ENCODE data around the gene PTPRT.

The PTPRT gene

DNA sequence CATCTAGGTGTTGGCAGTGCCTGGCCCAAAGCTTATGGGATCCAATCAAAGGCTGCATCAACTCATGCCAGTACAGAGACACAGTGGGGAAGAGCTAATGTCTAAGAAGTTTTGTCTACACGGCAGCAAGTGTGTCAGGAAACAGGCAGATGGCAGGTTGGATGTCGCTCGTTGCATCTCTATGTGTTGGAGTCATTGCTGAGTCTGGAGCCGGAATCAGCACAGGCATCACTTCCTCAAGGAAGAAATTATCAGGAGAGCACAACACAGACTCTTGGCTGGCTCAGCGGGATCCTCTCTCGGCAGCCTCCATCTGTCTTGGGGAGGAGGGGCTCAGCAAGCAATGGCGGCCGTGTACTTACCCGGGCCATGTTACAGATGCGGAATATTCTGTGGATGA is 1104.3 kb downstream of the PTPRT start:
- no peak for DNase-seq

GRCh38 chr20:42083280-42083679 is 1106.4 kb downstream of the PTPRT start:
- no peak for DNase-seq

DNA sequence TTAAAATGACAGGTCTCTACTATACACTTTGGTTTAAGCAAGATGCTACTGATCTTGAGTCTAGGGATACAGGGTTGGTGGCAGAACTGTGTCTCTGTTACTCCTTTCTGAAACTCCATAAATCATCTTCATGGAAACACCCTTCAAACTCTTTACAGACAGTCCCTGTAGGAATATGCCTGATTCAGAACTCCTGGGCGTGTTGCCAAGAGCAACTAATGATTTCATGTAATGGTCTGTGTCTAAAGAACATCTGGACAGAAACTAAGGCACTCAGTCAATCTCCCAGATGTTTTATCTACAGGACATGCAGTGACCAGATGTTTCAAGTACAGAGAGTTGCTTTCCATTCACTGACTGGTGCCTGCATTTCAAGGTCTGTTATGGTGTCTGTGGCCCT is 1107.1 kb downstream of the PTPRT start:
- no peak for DNase-seq

- no peak for DNase-seq
These were observed 1108.8 kb downstream of the PTPRT start for GRCh38 chr20:42080956-42081355.

DNA sequence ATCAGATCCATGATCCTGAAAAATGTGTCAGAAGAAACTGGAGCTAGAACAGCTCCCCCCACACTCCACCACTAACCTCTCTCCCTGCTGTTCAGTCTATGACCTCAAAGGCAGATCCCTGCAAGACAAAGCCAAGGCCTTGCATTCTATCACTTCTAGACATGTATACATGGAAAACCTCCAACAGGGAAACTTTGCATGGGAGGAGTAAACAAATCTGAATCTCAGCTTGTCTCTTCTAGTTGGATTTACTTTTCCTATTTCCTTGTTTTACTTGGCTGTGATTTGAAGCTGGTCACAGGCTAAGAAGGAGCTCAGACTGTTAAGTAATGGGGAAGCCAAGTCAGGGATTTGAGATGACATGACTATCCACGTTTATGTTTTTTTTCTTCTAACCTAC is 1114.8 kb downstream of the PTPRT start:
- no peak for DNase-seq

DNA sequence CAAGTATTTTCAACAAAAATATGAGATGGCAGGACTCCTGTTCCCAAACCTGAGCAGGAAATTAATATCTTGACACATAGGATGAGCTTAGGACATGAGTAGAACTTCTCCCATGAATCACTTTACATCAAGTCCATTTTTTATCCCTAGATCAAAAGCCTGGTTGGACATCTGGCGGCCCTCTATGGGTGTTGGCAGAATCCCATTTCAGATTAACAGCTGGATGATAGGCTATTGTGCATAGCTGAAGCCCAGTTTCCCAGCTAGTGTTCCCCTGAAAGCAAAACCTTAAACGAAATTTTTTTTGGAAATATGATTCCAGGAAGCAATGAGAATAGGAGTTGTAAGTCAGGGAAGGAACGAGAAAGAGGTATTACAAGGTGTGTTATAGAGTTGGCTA is 1122.1 kb downstream of the PTPRT start:
- DNase-seq: no peak

DNA sequence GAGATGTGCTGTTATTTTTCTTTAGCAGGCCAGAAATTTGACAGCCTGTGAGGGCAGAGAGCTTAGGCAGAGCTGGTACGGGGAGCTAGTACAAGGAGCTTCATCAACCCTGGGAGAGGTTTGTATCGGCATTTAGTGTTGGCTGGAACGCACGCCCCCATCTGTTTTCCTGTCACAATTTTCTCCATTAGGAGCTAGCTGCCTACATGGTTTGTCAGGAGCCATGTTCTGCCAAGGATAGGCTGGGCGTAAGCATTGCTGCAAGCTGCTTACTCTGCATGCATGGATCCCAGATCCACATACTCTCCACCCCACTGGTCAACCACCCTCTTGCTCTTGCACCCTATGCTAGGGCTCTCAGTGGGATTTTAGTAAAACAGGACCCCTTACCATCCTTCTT is 1122.5 kb downstream of the PTPRT start:
- no peak for DNase-seq

DNA sequence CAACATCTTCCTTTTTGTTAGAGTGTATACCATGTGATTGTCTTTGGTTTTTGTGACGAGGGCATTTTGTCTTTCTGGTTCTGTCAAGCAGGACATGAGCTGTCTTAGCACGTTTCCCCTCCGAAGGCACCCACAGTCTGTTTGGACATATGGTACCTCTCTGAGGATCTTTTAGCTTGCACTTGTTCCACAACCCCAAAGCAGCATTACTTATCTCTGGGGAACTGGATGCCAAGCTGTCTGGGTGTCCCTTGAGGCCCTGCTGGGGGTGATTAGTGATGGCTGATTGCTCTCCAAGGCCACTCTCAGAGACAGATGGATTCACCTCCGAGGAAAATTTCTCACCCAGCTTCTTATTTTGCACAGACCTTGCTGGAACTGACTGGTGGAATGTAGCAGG is 1126.6 kb downstream of the PTPRT start:
- DNase-seq: no peak

GRCh38 chr20:42053350-42053749 is 1136.4 kb downstream of the PTPRT start:
- no peak for DNase-seq

- DNase-seq: no peak
These were observed 1137.8 kb downstream of the PTPRT start for GRCh38 chr20:42051921-42052320.

DNA sequence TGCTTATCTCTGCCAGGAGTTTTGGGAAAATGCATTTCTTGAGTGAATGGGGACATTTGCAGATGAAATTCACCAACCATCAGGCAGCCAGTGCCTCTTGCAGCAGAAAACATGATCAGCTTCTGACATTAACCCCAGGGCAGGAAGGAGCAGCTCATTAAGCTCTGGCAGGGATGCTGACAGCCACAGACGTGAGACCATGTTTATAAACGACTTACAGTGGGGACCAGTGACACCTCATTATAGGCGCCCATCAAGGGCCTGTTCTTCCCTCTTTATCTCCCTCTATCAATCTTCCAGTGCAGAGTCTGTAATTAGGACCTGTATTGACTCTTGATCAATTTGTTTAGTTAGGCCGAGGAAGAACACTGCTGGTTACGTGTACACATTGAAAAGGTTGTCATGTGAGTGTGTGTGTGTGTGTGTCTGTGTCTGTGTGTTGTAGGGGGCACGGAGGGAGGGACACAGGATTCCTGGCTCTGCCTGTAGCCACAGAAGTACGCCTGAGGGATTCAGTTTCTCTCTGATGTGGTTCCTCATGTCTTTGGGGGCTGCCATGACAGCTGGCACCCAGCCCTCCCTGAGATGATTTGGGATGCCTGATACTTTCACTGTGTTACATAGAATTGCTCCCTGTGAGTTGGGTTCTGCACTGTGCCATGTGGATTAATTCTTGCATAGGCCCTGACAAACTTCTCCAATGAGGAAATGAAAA is 1143.2 kb downstream of the PTPRT start:
- DNase-seq: no peak

DNA sequence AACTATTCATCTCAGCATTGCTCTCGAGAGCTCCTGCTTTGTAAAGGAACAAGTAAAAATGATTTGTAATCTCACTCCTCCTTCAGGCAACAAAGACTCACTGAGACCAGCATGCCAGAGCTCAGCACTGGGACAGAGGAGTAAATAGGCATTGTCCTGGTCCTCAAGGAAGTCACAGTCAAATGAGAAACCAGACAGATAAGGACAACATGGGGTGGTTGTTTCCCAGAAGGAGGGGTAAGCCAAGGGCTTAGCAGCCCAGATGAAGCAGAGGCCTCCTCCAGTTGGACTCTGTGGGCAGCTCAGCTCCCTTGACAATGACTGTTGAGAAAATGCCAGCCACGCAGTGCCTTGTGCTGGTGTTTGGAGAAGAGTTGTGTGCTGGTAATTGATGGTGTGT is 1145.8 kb downstream of the PTPRT start:
- no peak for DNase-seq

DNA sequence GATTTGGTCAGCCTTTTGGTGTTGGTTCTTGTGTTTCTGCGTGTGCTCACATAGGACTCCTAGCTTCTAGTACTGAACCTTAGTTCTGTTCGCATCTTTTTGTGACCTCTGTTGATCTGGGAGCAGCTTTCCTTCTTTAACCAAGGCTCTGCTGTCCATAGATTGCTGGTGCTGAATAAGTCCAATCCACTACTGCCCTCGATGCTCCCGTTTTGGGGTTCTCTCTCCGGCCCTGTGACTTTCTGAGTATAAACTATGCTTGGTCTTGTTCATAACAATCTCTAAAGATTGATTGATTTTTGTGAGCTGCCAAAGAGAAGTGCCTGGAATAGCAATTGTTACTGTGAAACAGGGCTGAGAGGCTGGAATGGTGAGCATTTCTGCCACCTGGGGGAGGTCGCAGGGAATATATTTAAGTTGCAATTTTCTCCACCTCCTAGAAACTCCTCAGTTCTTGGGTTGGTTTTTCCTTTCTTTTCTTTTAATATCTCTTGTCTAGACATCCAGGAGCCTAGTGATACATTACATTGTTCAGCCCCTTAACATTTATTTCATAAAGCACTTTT is 1148.6 kb downstream of the PTPRT start:
- no peak for DNase-seq

- DNase-seq: no peak
These were observed 1161.9 kb downstream of the PTPRT start for GRCh38 chr20:42027746-42028268.

GRCh38 chr20:42026599-42026998 is 1163.1 kb downstream of the PTPRT start:
- DNase-seq: no peak

DNA sequence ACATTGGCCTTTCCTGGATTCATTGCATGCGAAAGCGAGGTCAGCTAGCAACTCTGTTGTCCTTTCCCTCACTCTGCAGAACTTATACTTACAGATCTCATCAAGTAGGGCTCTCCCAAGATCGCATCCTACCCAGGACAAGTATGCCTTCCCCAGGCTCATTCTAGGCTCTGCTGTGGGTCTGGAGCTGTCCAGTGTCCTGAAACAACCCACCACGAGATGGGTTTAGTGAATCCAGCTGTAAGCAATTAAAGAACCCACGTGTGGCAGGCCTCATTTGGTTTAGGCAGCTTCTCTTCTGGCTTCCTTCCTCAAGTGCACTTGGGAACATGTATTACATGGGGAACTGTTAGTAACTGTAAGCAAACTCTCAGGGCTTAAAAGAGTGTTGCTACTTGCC is 1165.1 kb downstream of the PTPRT start:
- no peak for DNase-seq
